ENCODE results near the gene ARID2.

DNA sequence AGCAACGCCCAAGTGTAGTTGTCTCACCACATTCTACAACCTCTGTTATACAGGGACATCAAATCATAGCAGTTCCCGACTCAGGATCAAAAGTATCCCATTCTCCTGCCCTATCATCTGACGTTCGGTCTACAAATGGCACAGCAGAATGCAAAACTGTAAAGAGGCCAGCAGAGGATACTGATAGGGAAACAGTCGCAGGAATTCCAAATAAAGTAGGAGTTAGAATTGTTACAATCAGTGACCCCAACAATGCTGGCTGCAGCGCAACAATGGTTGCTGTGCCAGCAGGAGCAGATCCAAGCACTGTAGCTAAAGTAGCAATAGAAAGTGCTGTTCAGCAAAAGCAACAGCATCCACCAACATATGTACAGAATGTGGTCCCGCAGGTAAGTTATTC lies 123.0 kb downstream of the ARID2 start:
- TF ChIP-seq, protein P1, sequence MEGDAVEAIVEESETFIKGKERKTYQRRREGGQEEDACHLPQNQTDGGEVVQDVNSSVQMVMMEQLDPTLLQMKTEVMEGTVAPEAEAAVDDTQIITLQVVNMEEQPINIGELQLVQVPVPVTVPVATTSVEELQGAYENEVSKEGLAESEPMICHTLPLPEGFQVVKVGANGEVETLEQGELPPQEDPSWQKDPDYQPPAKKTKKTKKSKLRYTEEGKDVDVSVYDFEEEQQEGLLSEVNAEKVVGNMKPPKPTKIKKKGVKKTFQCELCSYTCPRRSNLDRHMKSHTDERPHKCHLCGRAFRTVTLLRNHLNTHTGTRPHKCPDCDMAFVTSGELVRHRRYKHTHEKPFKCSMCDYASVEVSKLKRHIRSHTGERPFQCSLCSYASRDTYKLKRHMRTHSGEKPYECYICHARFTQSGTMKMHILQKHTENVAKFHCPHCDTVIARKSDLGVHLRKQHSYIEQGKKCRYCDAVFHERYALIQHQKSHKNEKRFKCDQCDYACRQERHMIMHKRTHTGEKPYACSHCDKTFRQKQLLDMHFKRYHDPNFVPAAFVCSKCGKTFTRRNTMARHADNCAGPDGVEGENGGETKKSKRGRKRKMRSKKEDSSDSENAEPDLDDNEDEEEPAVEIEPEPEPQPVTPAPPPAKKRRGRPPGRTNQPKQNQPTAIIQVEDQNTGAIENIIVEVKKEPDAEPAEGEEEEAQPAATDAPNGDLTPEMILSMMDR (IDR thresholded peaks at IDR 0.05): no peak
- no peak for TF ChIP-seq POLR2A (IDR thresholded peaks at IDR 0.05)

Data from breast epithelium (tissue), 3 donors.